GM18520 (cell line): Measurements from ENCODE around the gene SP140L.
A peak's percentile ranks its signal among the peaks of the same experiment; 100 is the strongest.
"Not testable (repeated sequence)": the region's sequence is repeated elsewhere in the genome, so short reads cannot be mapped to it uniquely, and the experiment has no call there.

Experiments used
- ATAC-seq: cut with Tn5 transposase; IDR thresholded peaks from one replicate; pipeline ENCODE4 v1.9.1; 2021; ENCODE audit not compliant: unreplicated experiment

The SP140L gene

GRCh38 chr2:230362030-230362691 lies 35.2 kb downstream of the SP140L start:
- no peak for ATAC-seq

GRCh38 chr2:230382108-230382507 lies 55.1 kb downstream of the SP140L start:
- no peak for ATAC-seq

GRCh38 chr2:230383453-230383852 lies 56.5 kb downstream of the SP140L start:
- ATAC-seq = no peak

GRCh38 chr2:230384986-230385385 lies 58.0 kb downstream of the SP140L start:
- no peak for ATAC-seq

- ATAC-seq = no peak
These were observed 67.3 kb downstream of the SP140L start for GRCh38 chr2:230394301-230394700.

GRCh38 chr2:230398698-230399097 lies 71.7 kb downstream of the SP140L start:
- not testable (repeated sequence) for ATAC-seq

- ATAC-seq = no peak
These were observed 73.0 kb downstream of the SP140L start for GRCh38 chr2:230400041-230400440.

- no peak for ATAC-seq
These were observed 73.5 kb downstream of the SP140L start for GRCh38 chr2:230400454-230400853.

GRCh38 chr2:230401026-230401425 lies 74.0 kb downstream of the SP140L start:
- ATAC-seq = not testable (repeated sequence)

- ATAC-seq = no peak
These were observed 76.8 kb downstream of the SP140L start for GRCh38 chr2:230403746-230404145.

- ATAC-seq = no peak
These were observed 78.8 kb downstream of the SP140L start for GRCh38 chr2:230405824-230406223.

GRCh38 chr2:230408244-230408842 lies 81.3 kb downstream of the SP140L start:
- ATAC-seq = no peak

GRCh38 chr2:230409316-230409715 lies 82.3 kb downstream of the SP140L start:
- not testable (repeated sequence) for ATAC-seq

GRCh38 chr2:230410263-230410662 lies 83.3 kb downstream of the SP140L start:
- no peak for ATAC-seq

- ATAC-seq = no peak
These were observed 84.0 kb downstream of the SP140L start for GRCh38 chr2:230410861-230411569.

GRCh38 chr2:230411570-230412370 lies 84.8 kb downstream of the SP140L start:
- ATAC-seq = peak; percentile 33

- no peak for ATAC-seq
These were observed 85.3 kb downstream of the SP140L start for GRCh38 chr2:230412371-230412711.

GRCh38 chr2:230412846-230413245 lies 85.9 kb downstream of the SP140L start:
- ATAC-seq = no peak

- no peak for ATAC-seq
These were observed 86.5 kb downstream of the SP140L start for GRCh38 chr2:230413479-230413878.

- no peak for ATAC-seq
These were observed 87.3 kb downstream of the SP140L start for GRCh38 chr2:230414302-230414701.

- peak; percentile 71 for ATAC-seq
These were observed 89.2 kb downstream of the SP140L start, which contains the start of gene SP100 for GRCh38 chr2:230416061-230416721. Gene SP100 (plus strand): TSS chr2:230416201. CDS start chr2:230416297, 96 bp downstream.
